GM12878 (cell line): ENCODE results near the gene NES.

Experiments used
- CEBPB ChIP-seq, 2 experiments: fragments of 150-350 bp in 1 of 2; IDR thresholded peaks; 2 replicates each; pipeline ENCODE4 v1.6.1; 2012 to 2014; ENCODE audit warnings: low read depth in 2 of 2, low read length in 2 of 2, borderline replicate concordance in 1 of 2, inconsistent platforms in 1 of 2
- CTCF ChIP-seq, 3 experiments: IDR thresholded peaks in 2 of 3; conservative IDR thresholded peaks in 1 of 3; 2 replicates each; pipeline ENCODE4 v1.5.1; 2011; ENCODE audit warnings: low read depth in 3 of 3, low read length in 3 of 3, mild to moderate bottlenecking in 3 of 3, control low read depth in 2 of 3, moderate library complexity in 2 of 3, inconsistent platforms in 1 of 3, mixed read lengths in 1 of 3; ENCODE audit not compliant: control insufficient read depth in 2 of 3, insufficient read depth in 1 of 3; ENCODE audit errors: extremely low read depth in 1 of 3
- FOXM1 ChIP-seq: IDR thresholded peaks from 2 replicates; pipeline ENCODE4 v1.6.1; 2012; ENCODE audit warnings: low read depth, mild to moderate bottlenecking, inconsistent platforms, low read length, moderate library complexity
- HDAC2 ChIP-seq: fragments of 200-600 bp; sonication (generic); IDR thresholded peaks from 2 replicates; pipeline ENCODE4 v1.6.1; 2017
- JUND ChIP-seq: IDR thresholded peaks from 2 replicates; pipeline ENCODE4 v1.6.1; 2012; ENCODE audit warnings: low read depth, mild to moderate bottlenecking, low read length, improper control_type of control experiment, moderate library complexity
- KDM1A ChIP-seq: fragments of 200-600 bp; sonication (generic); IDR thresholded peaks from 2 replicates; pipeline ENCODE4 v1.6.1; 2016; ENCODE audit warnings: borderline replicate concordance
- ZNF274 ChIP-seq: IDR thresholded peaks from one replicate; pipeline ENCODE4 v1.8.0; 2011; ENCODE audit not compliant: insufficient read length, insufficient read depth

- no peak for TF ChIP-seq ZNF274
- no peak for TF ChIP-seq HDAC2
- TF ChIP-seq CTCF (IDR thresholded peaks at IDR 0.05 in 2 of 3, conservative IDR thresholded peaks at IDR 0.05 in 1 of 3; ENCODE audit: control insufficient read depth in 2 of 3, extremely low read depth in 1 of 3, insufficient read depth in 1 of 3, low read depth in 3 of 3, low read length in 3 of 3), result no peak
- no peak for TF ChIP-seq CEBPB (IDR thresholded peaks at IDR 0.05; ENCODE audit: borderline replicate concordance in 1 of 2, low read depth in 2 of 2, low read length in 2 of 2)
- TF ChIP-seq FOXM1, result no peak
- TF ChIP-seq JUND, result no peak
- TF ChIP-seq KDM1A, result no peak
These were observed 35.4 kb downstream of the NES start, which contains the start of gene BCAN for GRCh38 chr1:156641761-156642264.
